BJ (cell line): ENCODE results near the gene ESPNL. TPM values are rescaled to one million over a fixed set of nuclear protein-coding genes. Genes with fewer than 3 reads are reported as not detected.

ENCODE experiments used
- CTCF ChIA-PET: fragments of 350-600 bp; formaldehyde crosslinking; extraction: SDS; loops from one replicate; lab custom pipeline; 2021; ENCODE audit warnings: antibody characterized with exemption, inconsistent platforms; lab: Yijun Ruan, JAX
- POLR2A ChIA-PET: fragments of 300-600 bp; sonication (Branson Sonifier 250); formaldehyde crosslinking; extraction: SDS; loops from one replicate; lab custom pipeline; 2021; ENCODE audit warnings: antibody characterized with exemption; lab: Charles Lee
- DNase-seq: peaks from one replicate; pipeline ENCODE4 v3.0.0-alpha.2; 2011; ENCODE audit warnings: low read depth
- H3K27me3 ChIP-seq: 2 replicates; pipeline ENCODE4 v1.6.0; 2011; ENCODE audit warnings: low read length; ENCODE audit not compliant: control insufficient read depth, insufficient read depth
- H3K36me3 ChIP-seq: 2 replicates; pipeline ENCODE4 v1.5.1; 2011; ENCODE audit warnings: low read length; ENCODE audit not compliant: control insufficient read depth, insufficient read depth
- H3K4me3 ChIP-seq: 2 replicates; pipeline ENCODE4 v1.5.1; 2011; ENCODE audit warnings: low read depth, mild to moderate bottlenecking, control low read depth, low read length
- CTCF ChIP-seq: IDR thresholded peaks from 2 replicates; pipeline ENCODE4 v1.5.1; 2011; ENCODE audit warnings: low read depth, mild to moderate bottlenecking, control low read depth, inconsistent platforms, low read length, moderate library complexity; ENCODE audit not compliant: insufficient read depth
- polyA plus RNA-seq: library from polyadenylated mRNA; depleted of rRNA; stranded (reverse); fragments of >200 nt; gene quantifications from 2 replicates; pipeline ENCODE4 v1.2.3, GENCODE V29; 2011

The ESPNL gene
- polyA plus RNA-seq, 1 experiment = 2.1 TPM

DNA sequence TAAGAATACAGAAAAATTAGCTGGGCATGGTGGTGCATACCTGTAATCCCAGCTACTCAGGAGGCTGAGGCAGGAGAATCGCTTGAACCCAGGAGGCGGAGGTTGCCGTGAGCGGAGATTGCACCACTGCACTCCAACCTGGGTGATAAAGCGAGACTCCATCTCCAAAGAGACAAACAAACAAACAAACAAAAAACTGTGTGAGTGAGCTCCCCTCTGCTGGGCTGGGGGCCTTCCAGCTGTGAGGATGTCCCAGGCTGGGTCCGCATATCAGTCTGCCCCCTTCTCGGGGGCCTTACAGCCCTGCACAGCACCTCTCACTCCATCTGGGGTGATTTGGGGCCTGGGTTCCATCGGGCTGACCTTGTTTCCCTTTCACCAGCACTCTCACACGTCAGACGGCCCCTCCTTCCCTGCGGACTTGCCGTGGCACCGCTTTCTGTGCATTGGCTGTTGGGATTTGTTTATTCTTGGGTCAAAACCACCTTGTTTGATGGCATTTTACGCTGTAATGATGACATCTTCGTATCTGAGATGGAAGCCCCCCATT is 35.5 kb downstream of the ESPNL start:
- POLR2A ChIA-PET = no interaction called here
- Histone ChIP-seq H3K36me3 (no peaks in the 10 kb centered on the region), H3K4me3 (no peak overlapping the region), H3K27me3 (no peaks in the 10 kb centered on the region)
- CTCF ChIA-PET = no interaction called here
- no peak for DNase-seq
- TF ChIP-seq CTCF = no peak

DNA sequence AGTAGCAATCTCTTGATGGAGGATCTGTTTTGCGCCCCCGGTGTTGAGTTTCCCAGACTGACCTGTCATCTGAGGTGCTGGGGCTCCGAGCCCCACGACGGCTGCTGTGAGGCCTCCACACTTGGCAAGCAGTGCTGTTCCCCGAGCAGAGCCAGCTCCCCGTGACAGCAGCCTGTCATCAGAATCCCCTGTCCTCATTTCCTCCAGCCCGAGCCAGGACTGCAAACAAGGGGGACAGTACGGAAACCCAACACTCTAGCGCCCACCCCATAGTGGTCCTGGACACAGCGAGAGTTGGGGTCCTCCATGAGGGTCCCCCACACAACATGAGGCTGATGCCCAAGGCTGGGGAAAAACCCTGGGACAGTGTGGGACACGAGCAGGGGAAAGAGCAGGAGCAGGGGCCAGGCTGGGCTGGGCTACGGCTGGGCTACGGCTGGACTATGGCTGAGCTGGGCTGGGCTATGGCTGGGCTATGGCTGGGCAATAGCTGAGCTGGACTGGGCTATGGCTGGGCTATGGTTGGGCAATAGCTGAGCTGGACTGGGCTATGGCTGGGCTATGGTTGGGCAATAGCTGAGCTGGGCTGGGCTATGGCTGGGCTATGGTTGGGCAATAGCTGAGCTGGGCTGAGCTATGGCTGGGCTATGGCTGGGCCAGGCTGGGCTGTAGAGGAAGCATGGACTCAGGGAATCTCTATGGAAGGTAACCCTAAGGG is 36.8 kb downstream of the ESPNL start:
- CTCF ChIA-PET = interaction anchor here (1.6 to 1.8 kb wide), 2 partner anchors 10 to 40 kb away, joined by 3 to 5 read pairs; no protein-coding TSS in a partner anchor

DNA sequence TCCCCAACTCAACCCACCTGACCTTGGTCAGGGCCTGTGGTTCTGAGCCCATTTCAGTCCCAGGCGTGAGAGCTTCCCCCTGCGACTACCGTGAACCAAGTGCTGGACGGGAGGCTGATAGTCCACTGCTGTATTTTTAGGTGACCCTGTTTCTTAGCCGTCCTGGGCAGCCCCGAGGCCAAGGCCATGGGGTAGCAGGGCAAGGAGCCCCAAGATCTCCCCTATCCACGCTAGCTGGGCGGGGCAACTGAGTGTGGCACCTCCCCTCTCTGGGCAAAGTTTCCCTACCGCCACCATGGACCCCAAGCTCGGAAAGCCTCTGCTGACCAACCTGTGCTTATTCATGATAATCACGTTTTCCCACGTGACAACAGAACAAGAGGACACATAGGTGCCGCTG is 37.7 kb downstream of the ESPNL start:
- no peak for TF ChIP-seq CTCF
- CTCF ChIA-PET = interaction anchor here (1.6 to 1.8 kb wide), 2 partner anchors 11 to 39 kb away, joined by 3 to 5 read pairs; no protein-coding TSS in a partner anchor
- DNase-seq = no peak
- H3K4me3 ChIP-seq = no peak overlapping the region
- H3K36me3 ChIP-seq = no peaks in the 10 kb centered on the region
- H3K27me3 ChIP-seq = no peaks in the 10 kb centered on the region
- POLR2A ChIA-PET = no interaction called here

More for the DNA sequence above, 36.8 kb downstream of the ESPNL start:
- TF ChIP-seq CTCF = no peak
- POLR2A ChIA-PET = no interaction called here
- no peak for DNase-seq
- H3K27me3 ChIP-seq = no peaks in the 10 kb centered on the region
- no peaks in the 10 kb centered on the region for H3K36me3 ChIP-seq
- no peak overlapping the region for H3K4me3 ChIP-seq

DNA sequence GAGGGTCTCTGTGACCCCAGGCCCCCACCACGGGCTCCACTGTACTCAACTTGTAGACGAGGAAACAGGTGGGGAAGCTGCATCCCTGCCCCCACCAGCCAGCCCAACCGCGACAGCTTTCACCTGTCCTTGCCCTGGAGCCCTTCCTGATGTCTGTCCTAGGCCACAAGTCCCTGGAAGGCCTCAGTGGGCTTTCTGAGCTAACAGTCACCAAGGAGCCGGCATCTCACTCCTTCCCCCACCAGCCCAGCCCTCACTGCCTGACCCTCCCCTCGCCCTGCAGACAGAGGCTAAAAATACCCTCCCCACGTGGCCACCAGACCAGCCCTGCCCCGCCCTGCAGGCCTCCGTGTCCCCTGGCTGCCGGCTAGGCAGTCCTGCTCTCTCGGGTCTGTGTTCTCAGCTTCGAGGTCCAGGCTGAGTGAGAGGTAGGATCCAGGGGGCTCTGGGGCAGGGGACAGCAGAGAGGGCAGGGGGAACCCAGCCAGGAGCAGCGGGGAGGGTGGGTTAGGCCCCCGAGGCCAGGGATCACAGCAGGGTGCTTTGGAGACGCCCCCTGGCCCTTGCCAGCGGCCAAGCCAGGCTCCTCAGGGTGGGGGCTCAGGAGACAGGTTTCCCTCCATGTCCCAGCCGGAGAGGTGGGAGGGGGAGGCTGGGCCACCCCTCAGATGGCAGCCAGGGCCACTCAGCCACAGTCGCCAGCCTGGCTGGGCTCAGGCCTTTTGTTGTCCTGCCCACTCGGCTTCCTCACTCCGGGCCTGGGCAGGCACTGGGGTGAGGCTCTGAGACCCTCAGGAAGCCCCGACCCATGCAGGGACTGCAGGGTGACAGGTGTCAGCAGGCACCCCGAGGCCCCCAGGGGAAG is 38.4 kb downstream of the ESPNL start, which contains the start of gene KLHL30:
KLHL30 (plus strand) TSS at position 338 of the 865 bp plus-strand sequence. CDS start 2,087 bp downstream, outside the sequence.
- no peak for TF ChIP-seq CTCF
- H3K36me3 ChIP-seq = no peaks in the 10 kb centered on the region
- no peak for DNase-seq
- H3K27me3 ChIP-seq = no peaks in the 10 kb centered on the region
- CTCF ChIA-PET = interaction anchor here (1.3 to 1.8 kb wide), 2 partner anchors 11 to 114 kb away, joined by 3 to 5 read pairs; no protein-coding TSS in a partner anchor
- no peak within 1 kb of the TSS for H3K4me3 ChIP-seq
- POLR2A ChIA-PET = no interaction called here
